Gastroesophageal sphincter (tissue), 3 donors: ENCODE data around the gene CAMKK1.

Experiments used
- CTCF ChIP-seq, 4 experiments: fragments of 200-600 bp in 2 of 4; fragments of 450-650 bp in 2 of 4; sonication (generic) in 1 of 4; IDR thresholded peaks; one replicate each; pipeline ENCODE4 v1.5.1; 2017 to 2019; ENCODE audit warnings: antibody characterized with exemption in 4 of 4, mild to moderate bottlenecking in 2 of 4, moderate library complexity in 2 of 4
- POLR2AphosphoS5 ChIP-seq: sonication (generic); formaldehyde crosslinking; IDR thresholded peaks from one replicate; pipeline ENCODE4 v1.6.1; 2017; ENCODE audit warnings: antibody characterized with exemption

- TF ChIP-seq POLR2AphosphoS5 (no peak), CTCF (IDR thresholded peaks at IDR 0.05) (no peak)
Observed at GRCh38 chr17:3904501-3904900, 11.6 kb upstream of the CAMKK1 start.
